Liver (tissue), 9 donors: ENCODE results near the gene ERC1. TPM values are rescaled to one million over a fixed set of nuclear protein-coding genes. Genes with fewer than 3 reads are reported as not detected.

Experiments
- DNase-seq: peaks from one replicate; pipeline ENCODE4 v3.0.0-alpha.2; 2017; ENCODE audit warnings: low spot score
- H3K27ac ChIP-seq, 2 donors: one replicate each; pipeline ENCODE4 v1.7.0; 2013; ENCODE audit warnings: inconsistent platforms in 2 of 2, low read length in 2 of 2, control low read depth in 1 of 2, low read depth in 1 of 2, mild to moderate bottlenecking in 1 of 2
- H3K27me3 ChIP-seq, 4 donors: one replicate each; pipeline versions ENCODE4 v1.6.1 to v1.7.0; 2013; ENCODE audit warnings: low read length in 3 of 4, inconsistent platforms in 1 of 4, mild to moderate bottlenecking in 1 of 4, moderate library complexity in 1 of 4; ENCODE audit not compliant: control insufficient read depth in 4 of 4, insufficient read depth in 4 of 4
- H3K36me3 ChIP-seq, 4 donors: one replicate each; pipeline versions ENCODE4 v1.6.1 to v1.7.0; 2013; ENCODE audit warnings: low read length in 3 of 4, mild to moderate bottlenecking in 3 of 4, low read depth in 1 of 4, moderate library complexity in 1 of 4; ENCODE audit not compliant: control insufficient read depth in 4 of 4, insufficient read depth in 3 of 4
- H3K4me1 ChIP-seq, 4 donors: one replicate each; pipeline versions ENCODE4 v1.6.1 to v1.7.0; 2013; ENCODE audit warnings: low read length in 3 of 4, mild to moderate bottlenecking in 3 of 4, moderate library complexity in 1 of 4; ENCODE audit not compliant: control insufficient read depth in 4 of 4, insufficient read depth in 4 of 4
- H3K4me3 ChIP-seq, 3 donors: one replicate each; pipeline versions ENCODE4 v1.6.1 to v1.7.0; 2013; ENCODE audit warnings: low read length in 3 of 3, control low read depth in 1 of 3, low read depth in 1 of 3, mild to moderate bottlenecking in 1 of 3
- H3K9ac ChIP-seq, 2 donors: one replicate each; pipeline ENCODE4 v1.7.0; 2013; ENCODE audit warnings: low read length in 2 of 2, mild to moderate bottlenecking in 2 of 2, moderate library complexity in 2 of 2, control low read depth in 1 of 2, low read depth in 1 of 2
- H3K9me3 ChIP-seq, 4 donors: one replicate each; pipeline versions ENCODE4 v1.6.1 to v1.7.0; 2013; ENCODE audit warnings: low read length in 3 of 4; ENCODE audit not compliant: control insufficient read depth in 4 of 4
- CTCF ChIP-seq: fragments of 150-350 bp; IDR thresholded peaks from 2 replicates; pipeline ENCODE4 v1.5.1; 2017; ENCODE audit warnings: improper control_type of control experiment, low read depth, low read length; ENCODE audit not compliant: missing input control
- EGR1 ChIP-seq, 2 donors: IDR thresholded peaks; 2 replicates each; pipeline ENCODE4 v1.6.1; 2016 to 2018; ENCODE audit warnings: antibody characterized with exemption in 2 of 2, low read depth in 2 of 2
- FOXA1 ChIP-seq: IDR thresholded peaks from 2 replicates; pipeline ENCODE4 v1.6.1; 2016; ENCODE audit warnings: antibody characterized with exemption
- FOXA2 ChIP-seq: IDR thresholded peaks from 2 replicates; pipeline ENCODE4 v1.6.1; 2016; ENCODE audit warnings: antibody characterized with exemption
- GABPA ChIP-seq, 2 donors: IDR thresholded peaks in 1 of 2; conservative IDR thresholded peaks in 1 of 2; 2 replicates each; pipeline ENCODE4 v1.6.1; 2016; ENCODE audit warnings: antibody characterized with exemption in 2 of 2, mild to moderate bottlenecking in 1 of 2, moderate library complexity in 1 of 2
- HNF4A ChIP-seq, 2 donors: conservative IDR thresholded peaks; 2 replicates each; pipeline ENCODE4 v1.6.1; 2016; ENCODE audit warnings: antibody characterized with exemption in 2 of 2, mild to moderate bottlenecking in 2 of 2
- HNF4G ChIP-seq: IDR thresholded peaks from 2 replicates; pipeline ENCODE4 v1.6.1; 2016; ENCODE audit warnings: antibody characterized with exemption
- JUND ChIP-seq, 2 donors: IDR thresholded peaks; 2 replicates each; pipeline ENCODE4 v1.6.1; 2016; ENCODE audit warnings: antibody characterized with exemption in 2 of 2
- MAX ChIP-seq: IDR thresholded peaks from 2 replicates; pipeline ENCODE4 v1.6.1; 2016; ENCODE audit warnings: antibody characterized with exemption
- RAD21 ChIP-seq, 2 donors: IDR thresholded peaks; 2 replicates each; pipeline ENCODE4 v1.6.1; 2016; ENCODE audit warnings: antibody characterized with exemption in 2 of 2, mild to moderate bottlenecking in 2 of 2
- REST ChIP-seq: IDR thresholded peaks from 2 replicates; pipeline ENCODE4 v1.6.1; 2016; ENCODE audit warnings: antibody characterized with exemption, mild to moderate bottlenecking
- RXRA ChIP-seq, 2 donors: IDR thresholded peaks; 2 replicates each; pipeline ENCODE4 v1.6.1; 2017 to 2018; ENCODE audit warnings: antibody characterized with exemption in 2 of 2, mild to moderate bottlenecking in 1 of 2
- SP1 ChIP-seq: IDR thresholded peaks from 2 replicates; pipeline ENCODE4 v1.6.1; 2018; ENCODE audit warnings: antibody characterized with exemption, mild to moderate bottlenecking
- TAF1 ChIP-seq: conservative IDR thresholded peaks from 2 replicates; pipeline ENCODE4 v1.6.1; 2016; ENCODE audit warnings: antibody characterized with exemption, mild to moderate bottlenecking
- YY1 ChIP-seq: IDR thresholded peaks from 2 replicates; pipeline ENCODE4 v1.6.1; 2016; ENCODE audit warnings: antibody characterized with exemption, mild to moderate bottlenecking
- ZBTB33 ChIP-seq: IDR thresholded peaks from 2 replicates; pipeline ENCODE4 v1.6.1; 2016; ENCODE audit warnings: antibody characterized with exemption
- WGBS: extraction: QIAGEN DNeasy Blood & Tissue Kit; methylation state at CpG from one replicate; pipeline ENCODE4 v1.1.7; 2013; 5-methylcytosine and 5-hydroxymethylcytosine counted together
- polyA plus RNA-seq, 2 donors: library from polyadenylated mRNA; stranded (reverse) in 1 of 2; unstranded in 1 of 2; fragments of 200-250 nt in 1 of 2; fragments of >200 nt in 1 of 2; fragmentation: Nextera tagmentation in 1 of 2; extraction: Ambion mirVana in 1 of 2; gene quantifications; one replicate each; pipeline versions ENCODE4 v1.2.1 to v1.2.3, GENCODE V29; 2013 to 2015
- total RNA-seq, 2 donors: library from RNA; depleted of rRNA; stranded (reverse); fragments of >200 nt; gene quantifications; one replicate each; pipeline ENCODE4 v1.2.3, GENCODE V29; 2014
- donor health status: healthy.
- donor health status: healthy.
- donor health status: healthy.
- donor health status: healthy.
- donor health status: healthy.

ERC1 gene
- total and polyA plus RNA-seq, 4 donors = 6.2 to 50.2 (median 10.3) TPM

GRCh38 chr12:1525858-1526257 lies 534.8 kb downstream of the ERC1 start:
- no peak overlapping the region for H3K9ac ChIP-seq
- TF ChIP-seq HNF4G (no peak), GABPA (IDR thresholded peaks at IDR 0.05 in 1 of 2, conservative IDR thresholded peaks at IDR 0.05 in 1 of 2) (no peak), FOXA1 (no peak), CTCF (no peak), ZBTB33 (no peak), YY1 (no peak), RAD21 (IDR thresholded peaks at IDR 0.05) (no peak), REST (no peak), RXRA (IDR thresholded peaks at IDR 0.05) (no peak), EGR1 (IDR thresholded peaks at IDR 0.05; ENCODE audit: low read depth in 2 of 2) (no peak), FOXA2 (no peak), HNF4A (conservative IDR thresholded peaks at IDR 0.05) (no peak), SP1 (no peak)
- H3K9me3 ChIP-seq = no peaks in the 10 kb centered on the region
- no peak overlapping the region for H3K27ac ChIP-seq
- WGBS = 75% methylated on average over 10 of the region's 10 CpGs
- no peaks in the 10 kb centered on the region for H3K36me3 ChIP-seq
- peaks cover 0 to 7% (median 3%) of the 10 kb centered on the region in 4 donors for H3K4me1 ChIP-seq
- H3K4me3 ChIP-seq = no peak overlapping the region
- peaks cover 0 to 2% (median 0%) of the 10 kb centered on the region in 4 donors for H3K27me3 ChIP-seq
- DNase-seq = no peak

GRCh38 chr12:1527789-1528188 lies 536.8 kb downstream of the ERC1 start:
- Histone ChIP-seq H3K27ac (no peak overlapping the region), H3K4me3 (no peak overlapping the region), H3K36me3 (no peaks in the 10 kb centered on the region), H3K9me3 (no peaks in the 10 kb centered on the region), H3K27me3 (peaks cover 0 to 2% (median 0%) of the 10 kb centered on the region in 4 donors), H3K4me1 (peaks cover 0 to 12% (median 6%) of the 10 kb centered on the region in 4 donors), H3K9ac (no peak overlapping the region)
- 61% methylated on average over 4 of the region's 4 CpGs for WGBS
- DNase-seq = no peak
- TF ChIP-seq MAX (no peak), HNF4A (conservative IDR thresholded peaks at IDR 0.05) (no peak), ZBTB33 (no peak), HNF4G (no peak), CTCF (no peak), RAD21 (IDR thresholded peaks at IDR 0.05) (no peak), JUND (IDR thresholded peaks at IDR 0.05) (no peak), FOXA2 (no peak), YY1 (no peak), TAF1 (no peak), SP1 (no peak), EGR1 (IDR thresholded peaks at IDR 0.05; ENCODE audit: low read depth in 2 of 2) (no peak)
